ENCODE data around the gene RAP1GAP.

RAP1GAP gene

GRCh38 chr1:21659924-21660326, 9.2 kb downstream of the RAP1GAP start:
- Histone ChIP-seq H3K9me3 (ENCODE audit: severe bottlenecking) (no peaks in the 10 kb centered on the region), H3K36me3 (no peaks in the 10 kb centered on the region), H3K27ac (no peak overlapping the region), H3K27me3 (ENCODE audit: insufficient read depth, low read depth, severe bottlenecking) (no peaks in the 10 kb centered on the region), H3K4me3 (ENCODE audit: low read depth, low read length) (no peak overlapping the region)
- DNase-seq, result no peak
- TF ChIP-seq CTCF (IDR thresholded peaks at IDR 0.05; ENCODE audit: low read depth, low read length), result no peak

DNA sequence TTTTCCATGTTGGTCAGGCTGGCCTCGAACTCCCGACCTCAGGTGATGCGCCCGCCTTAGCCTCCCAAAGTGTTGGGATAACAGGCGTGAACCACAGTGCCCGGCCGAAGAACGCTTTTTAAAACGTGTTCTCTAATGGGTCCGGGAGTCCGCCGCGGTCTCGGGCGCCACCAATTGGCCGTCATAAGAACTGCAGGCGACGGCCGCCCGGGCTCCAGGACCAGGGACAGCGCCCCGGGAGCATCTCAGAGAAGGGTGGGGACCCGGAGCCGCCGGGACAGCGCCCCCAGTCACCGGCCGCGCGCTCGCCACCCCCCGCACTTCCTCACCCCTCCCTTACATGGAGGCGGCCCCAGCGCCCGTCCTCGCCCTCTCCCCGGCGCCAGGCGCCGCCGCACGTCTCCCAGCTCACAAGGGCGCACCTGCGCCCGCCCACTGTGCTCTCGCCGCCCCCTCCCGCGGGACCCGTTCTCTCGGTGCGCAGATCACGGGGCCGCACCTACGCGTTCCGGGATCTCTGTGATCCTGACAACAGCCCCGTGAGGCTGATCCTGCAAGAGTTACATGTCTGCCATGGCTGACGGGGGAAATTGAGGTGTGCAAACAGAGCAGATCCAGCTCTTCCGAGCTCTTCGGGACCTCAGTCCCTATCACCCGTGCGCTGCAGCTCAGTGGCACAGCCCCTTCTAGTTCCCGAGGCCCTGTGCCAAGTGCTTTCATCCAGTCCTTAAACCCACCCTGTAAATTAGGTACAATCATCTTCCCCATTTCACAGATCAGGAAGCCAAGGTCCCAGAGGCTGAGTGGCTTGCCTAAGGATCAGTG, 9.8 kb downstream of the RAP1GAP start:
- H3K27ac ChIP-seq, result no peak overlapping the region
- H3K27me3 ChIP-seq (ENCODE audit: insufficient read depth, low read depth, severe bottlenecking), result no peaks in the 10 kb centered on the region
- TF ChIP-seq CTCF (IDR thresholded peaks at IDR 0.05; ENCODE audit: low read depth, low read length), result peak; percentile 66

DNA sequence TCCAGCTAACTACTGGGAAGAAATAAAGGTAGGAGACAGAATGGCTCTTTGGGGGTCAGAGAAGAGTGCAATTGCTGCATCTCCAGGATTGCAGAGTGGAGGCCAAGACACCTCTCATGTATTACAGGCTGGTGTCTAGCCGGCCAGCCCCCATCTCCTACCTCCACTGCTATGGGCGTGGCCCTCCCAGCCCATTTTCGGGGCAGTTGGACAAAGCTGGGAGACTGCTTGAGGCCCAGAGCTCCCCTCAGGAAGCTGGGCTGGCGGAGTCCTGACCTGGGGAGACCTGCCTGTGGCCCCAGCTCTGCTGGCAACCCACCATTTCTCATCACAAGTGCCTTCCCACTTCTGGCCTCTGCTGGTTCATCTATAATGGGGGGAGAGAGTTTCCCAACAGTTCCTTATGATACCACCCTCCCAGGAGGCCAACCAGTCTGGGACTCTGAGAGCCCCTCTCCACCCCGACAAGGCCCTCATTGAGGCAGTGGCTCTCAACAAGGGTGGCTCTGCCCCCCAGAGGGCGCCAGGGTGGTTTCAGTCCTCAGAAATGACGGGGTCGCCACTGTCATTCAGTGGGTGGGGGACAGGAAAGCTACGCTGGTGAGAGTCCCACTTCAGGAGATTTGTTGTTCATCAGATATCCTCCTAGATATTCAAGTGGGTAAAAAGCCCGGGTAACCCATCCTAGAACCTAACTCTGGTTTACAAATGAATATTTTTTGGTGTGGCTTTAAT, 11.5 kb downstream of the RAP1GAP start:
- no peak for DNase-seq
- no peaks in the 10 kb centered on the region for H3K9me3 ChIP-seq (ENCODE audit: severe bottlenecking)
- no peaks in the 10 kb centered on the region for H3K36me3 ChIP-seq
- no peaks in the 10 kb centered on the region for H3K27me3 ChIP-seq (ENCODE audit: insufficient read depth, low read depth, severe bottlenecking)
- no peak overlapping the region for H3K4me3 ChIP-seq (ENCODE audit: low read depth, low read length)
- peak; percentile 12; the same call in 1 of the 2 replicates for TF ChIP-seq CTCF (IDR thresholded peaks at IDR 0.05; ENCODE audit: low read depth, low read length)
- no peak overlapping the region for H3K27ac ChIP-seq

More for the DNA sequence above, 9.8 kb downstream of the RAP1GAP start:
- H3K9me3 ChIP-seq (ENCODE audit: severe bottlenecking), result no peaks in the 10 kb centered on the region
- DNase-seq, result peak; percentile 74
- H3K36me3 ChIP-seq, result no peaks in the 10 kb centered on the region
- peak overlapping the region; percentile 31 for H3K4me3 ChIP-seq (ENCODE audit: low read depth, low read length)

- peak; percentile 65 for DNase-seq
- no peaks in the 10 kb centered on the region for H3K36me3 ChIP-seq
- no peak overlapping the region for H3K27ac ChIP-seq
- no peak overlapping the region for H3K4me3 ChIP-seq (ENCODE audit: low read depth, low read length)
- no peaks in the 10 kb centered on the region for H3K9me3 ChIP-seq (ENCODE audit: severe bottlenecking)
- H3K27me3 ChIP-seq (ENCODE audit: insufficient read depth, low read depth, severe bottlenecking), result no peaks in the 10 kb centered on the region
- TF ChIP-seq CTCF (IDR thresholded peaks at IDR 0.05; ENCODE audit: low read depth, low read length), result peak; percentile 65
These were observed 13.4 kb downstream of the RAP1GAP start for GRCh38 chr1:21655748-21656147.

DNA sequence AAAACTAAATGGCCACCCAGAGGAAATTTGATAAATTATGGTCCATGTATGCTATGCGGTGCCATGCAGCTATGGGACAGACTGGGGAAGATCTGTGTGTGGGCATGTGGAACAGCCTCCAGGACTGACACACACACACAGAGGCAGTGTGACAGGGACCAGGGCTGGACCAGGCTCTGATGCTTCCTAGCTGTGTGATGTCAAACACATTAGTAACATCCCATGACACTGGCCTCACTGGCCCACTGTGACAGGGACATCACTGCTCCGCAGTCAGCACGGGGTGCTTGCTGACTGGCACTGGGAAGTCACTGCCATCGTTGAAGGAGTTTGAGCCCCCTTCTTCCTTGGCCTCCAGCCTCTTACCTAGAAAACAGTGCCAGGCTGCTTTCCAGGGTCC, 13.9 kb downstream of the RAP1GAP start:
- no peak for TF ChIP-seq CTCF (IDR thresholded peaks at IDR 0.05; ENCODE audit: low read depth, low read length)
- Histone ChIP-seq H3K4me3 (ENCODE audit: low read depth, low read length) (no peak overlapping the region), H3K27me3 (ENCODE audit: insufficient read depth, low read depth, severe bottlenecking) (no peaks in the 10 kb centered on the region), H3K27ac (no peak overlapping the region), H3K36me3 (no peaks in the 10 kb centered on the region), H3K9me3 (ENCODE audit: severe bottlenecking) (no peaks in the 10 kb centered on the region)
- no peak for DNase-seq

Data from WERI-Rb-1 (cell line).